A172 (cell line): ENCODE results near the gene RGS18. TPM values are rescaled to one million over a fixed set of nuclear protein-coding genes. Genes with fewer than 3 reads are reported as not detected.
"Not testable (repeated sequence)": the region's sequence is repeated elsewhere in the genome, so short reads cannot be mapped to it uniquely, and the experiment has no call there.

Experiments used
- DNase-seq: peaks from one replicate; pipeline ENCODE4 v3.0.0-alpha.2; 2015; ENCODE audit warnings: low spot score
- total RNA-seq: library from RNA; depleted of rRNA; stranded (reverse); fragments of >200 nt; shearing (Covaris generic); gene quantifications from 2 replicates; pipeline ENCODE4 v1.2.3, GENCODE V29; 2014; rRNA removed

RGS18 gene, protein sequence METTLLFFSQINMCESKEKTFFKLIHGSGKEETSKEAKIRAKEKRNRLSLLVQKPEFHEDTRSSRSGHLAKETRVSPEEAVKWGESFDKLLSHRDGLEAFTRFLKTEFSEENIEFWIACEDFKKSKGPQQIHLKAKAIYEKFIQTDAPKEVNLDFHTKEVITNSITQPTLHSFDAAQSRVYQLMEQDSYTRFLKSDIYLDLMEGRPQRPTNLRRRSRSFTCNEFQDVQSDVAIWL
- total RNA-seq: 0.19 and 0.26 TPM in 2 replicates

DNA sequence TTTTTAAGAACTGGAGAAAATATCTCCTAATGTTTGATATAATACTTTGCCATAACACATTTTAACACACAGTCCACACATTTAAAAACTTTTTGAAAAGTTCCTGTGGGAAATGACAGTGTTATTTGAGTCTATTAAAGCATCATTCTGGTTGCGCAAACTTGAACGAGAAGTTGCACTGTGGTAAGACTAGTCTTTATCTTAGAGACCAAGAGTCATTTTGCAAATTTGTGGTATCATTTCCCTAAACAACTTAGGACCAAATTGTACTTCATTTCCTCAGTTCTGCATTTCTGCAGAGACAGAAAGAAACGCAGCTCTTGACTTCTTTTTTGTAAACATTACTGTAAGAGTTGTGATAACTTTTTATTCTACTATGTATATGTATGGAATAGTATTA, at the start of gene RGS18:
RGS18 (plus strand) TSS at position 282 of the 400 bp plus-strand sequence. CDS start 176 bp downstream, outside the sequence.
- no peak for DNase-seq

DNA sequence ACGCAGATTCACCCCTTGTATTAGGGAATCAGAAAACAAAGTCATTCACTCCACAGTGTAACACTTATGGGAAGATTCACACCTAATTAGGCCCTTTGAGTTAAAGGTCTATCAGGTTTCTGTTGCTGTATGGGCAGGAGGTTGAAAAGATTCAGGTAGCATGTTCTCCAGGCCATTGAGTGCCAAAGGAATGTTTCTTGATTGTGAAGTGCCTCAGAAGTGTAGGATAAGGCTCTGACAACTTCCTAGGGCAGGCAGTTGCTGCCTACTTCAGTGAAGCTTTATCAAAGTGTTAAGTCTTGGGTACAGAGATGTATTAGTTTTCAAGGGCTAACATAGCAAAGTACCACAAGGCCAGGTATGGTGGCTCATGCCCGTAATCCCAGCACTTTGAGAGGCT, 48.7 kb upstream of the RGS18 start:
- DNase-seq: no peak

DNA sequence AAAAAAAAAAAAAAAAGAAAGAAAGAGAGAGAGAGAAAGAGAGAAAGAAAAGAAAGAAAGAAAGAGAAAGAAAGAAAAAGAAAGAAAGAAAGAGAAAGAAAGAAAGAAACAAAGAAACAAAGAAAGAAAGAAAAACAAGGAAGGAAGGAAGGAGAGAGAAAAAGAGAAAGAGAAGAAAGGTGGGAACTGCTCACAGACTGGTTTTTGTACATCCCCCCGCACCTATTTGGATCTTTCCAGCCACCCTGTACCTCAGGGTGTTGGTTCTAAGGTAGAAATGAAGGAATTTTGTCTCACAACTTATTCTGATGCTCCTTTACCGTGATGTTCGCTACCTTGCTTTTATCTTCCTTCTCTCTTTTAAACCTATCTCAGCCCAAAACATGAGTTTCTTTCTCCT, 43.3 kb upstream of the RGS18 start:
- no peak for DNase-seq

DNA sequence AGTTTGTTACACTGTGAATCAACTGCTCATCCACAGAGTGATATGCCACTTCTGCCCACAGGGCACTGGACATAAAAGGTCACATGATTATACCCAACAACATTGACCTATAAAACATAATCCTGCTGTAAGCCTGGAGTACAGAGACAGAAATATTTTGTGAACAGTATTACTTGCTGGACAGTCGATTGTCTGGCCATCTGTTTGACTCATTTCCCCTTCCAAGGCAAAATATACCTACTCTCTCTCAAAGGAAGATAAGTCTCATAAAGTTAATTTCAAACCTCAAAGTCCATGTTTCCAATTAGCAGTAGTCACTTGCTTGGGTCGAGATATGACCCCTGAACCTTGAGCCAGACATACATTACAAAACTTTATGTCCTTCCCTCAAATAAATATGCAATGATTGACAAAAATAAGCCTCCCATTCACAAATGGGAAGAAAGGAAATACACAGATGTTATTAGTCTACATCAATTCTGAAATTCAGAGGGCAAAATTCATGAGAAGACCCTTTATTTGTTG, 39.3 kb upstream of the RGS18 start:
- no peak for DNase-seq

DNA sequence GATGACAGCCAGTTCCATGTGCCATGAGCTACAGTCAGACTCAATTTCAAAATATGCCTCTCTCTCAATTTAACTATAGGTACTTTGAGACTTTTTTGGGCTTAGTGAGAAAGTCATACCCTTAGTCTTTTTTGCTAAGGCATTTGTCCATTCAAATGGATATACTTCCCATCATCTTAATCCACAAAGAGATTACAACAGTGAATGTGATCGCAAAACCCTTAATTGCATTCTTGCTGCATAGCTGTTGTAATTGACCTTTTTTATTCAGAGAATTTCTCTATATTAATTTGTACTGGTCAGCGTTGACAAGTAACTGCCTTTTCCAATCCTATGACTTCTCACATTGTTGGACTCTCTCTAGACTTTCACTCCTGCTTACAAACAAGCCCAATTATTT, 38.6 kb upstream of the RGS18 start:
- DNase-seq: no peak

DNA sequence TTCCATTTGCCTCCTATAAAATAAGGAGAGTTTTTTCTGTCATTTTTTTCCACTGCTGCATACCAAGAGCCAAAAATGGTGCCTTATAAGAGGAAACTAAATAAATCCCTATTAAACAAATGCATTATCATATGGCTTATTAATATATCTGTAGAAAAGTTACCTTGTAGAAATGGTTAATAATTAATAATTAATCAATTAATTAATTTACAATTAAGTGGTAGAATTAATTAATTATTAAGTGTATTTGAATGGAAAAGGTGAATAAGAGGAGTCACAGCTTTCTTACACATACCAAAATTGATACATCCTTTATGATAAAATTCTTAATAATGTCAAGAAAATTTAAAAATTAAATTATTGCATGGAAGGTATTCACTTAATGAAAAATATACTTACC, 35.6 kb upstream of the RGS18 start:
- no peak for DNase-seq

DNA sequence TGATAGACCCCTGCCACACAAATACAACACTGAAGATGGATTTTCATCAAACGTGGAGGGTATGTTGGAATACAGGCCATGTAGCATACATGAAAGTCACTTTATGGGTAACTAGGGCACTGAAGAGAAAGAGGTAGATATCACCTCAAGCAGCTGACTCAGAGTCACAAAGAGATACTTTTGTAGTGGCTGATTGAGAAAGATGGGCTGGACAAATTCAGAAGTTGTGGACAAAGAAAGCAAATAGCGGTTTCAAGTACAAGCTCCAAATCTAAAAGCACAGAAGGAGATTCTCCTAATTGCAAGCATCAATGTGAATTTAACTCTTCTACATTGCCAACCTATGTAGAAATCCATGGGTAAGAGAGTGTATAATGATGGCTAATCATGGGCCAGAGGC, 35.0 kb upstream of the RGS18 start:
- no peak for DNase-seq

DNA sequence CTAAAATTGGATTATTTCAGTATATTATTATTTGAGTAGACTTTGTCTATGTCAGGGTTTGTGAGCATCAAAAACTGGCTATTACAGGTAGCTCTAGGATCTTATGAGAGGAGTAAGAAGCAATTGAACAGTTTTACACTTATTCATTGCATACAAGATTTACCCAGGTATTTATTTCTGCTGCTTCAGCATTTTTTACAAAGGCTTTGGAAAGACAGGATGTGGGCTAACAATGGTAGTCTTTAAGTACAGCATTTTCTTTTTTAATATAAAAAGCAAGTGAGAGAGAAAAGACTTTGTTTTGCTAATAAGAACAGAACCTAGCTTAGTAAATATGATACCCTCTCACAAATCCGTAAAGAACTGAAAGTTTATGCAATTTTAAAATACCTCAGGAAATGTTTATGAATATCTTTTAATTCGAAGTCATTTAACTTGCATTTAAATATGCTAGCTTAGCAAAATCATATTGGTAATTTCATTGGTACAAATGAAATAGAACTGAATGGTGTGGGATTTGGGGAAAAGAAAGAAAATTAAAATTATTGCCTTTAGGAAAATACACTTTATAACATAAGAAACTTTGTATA, 32.1 kb upstream of the RGS18 start:
- no peak for DNase-seq

DNA sequence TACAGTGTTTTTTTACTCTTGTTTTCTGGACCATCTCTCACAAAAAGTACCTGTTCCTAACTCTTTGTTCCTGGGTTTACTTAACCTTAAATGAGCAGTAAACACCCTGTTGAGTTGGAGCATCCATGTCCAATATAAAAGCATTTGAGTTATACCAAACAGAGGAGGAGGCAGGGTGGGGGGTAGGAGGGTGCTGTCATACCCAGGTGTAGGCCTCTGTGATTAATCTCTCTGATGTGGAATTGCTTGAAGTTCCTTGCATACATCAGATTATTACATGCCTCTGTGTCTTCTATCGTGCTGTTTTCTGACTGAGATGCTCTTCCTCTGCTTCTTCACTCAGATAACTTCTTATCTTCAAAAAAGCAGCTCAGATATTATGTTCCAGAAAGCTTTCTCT, 28.1 kb upstream of the RGS18 start:
- no peak for DNase-seq

DNA sequence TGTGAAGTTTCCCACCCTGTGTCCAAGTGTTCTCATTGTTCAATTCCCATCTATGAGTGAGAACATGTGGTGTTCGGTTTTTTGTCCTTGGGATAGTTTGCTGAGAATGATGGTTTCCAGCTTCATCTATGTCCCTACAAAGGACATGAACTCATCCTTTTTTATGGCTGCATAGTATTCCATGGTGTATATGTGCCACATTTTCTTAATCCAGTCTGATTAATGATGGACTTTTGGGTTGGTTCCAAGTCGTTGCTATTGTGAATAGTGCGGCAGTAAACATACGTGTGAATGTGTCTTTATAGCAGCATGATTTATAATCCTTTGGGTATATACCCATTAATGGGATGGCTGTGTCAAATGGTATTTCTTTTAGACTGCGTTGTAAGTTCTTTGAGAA, 27.4 kb upstream of the RGS18 start:
- not testable (repeated sequence) for DNase-seq

DNA sequence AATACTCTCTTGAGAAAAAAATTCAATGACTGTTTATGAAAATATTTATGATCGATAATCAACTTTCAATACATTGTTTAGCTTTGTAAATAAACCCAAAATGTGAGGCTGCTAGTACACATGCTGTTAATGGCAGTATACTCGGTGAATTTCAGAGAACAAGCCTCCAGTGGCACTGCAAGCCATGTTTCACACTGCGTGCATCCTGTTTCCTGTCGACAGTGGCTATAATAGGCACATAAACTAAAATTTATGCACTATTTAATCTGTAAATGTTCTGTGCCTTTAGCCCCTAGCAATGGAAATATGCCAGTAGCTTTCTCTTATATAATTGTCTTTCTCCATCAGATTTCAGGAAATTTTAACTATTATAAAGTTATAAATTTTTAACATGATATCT, 26.3 kb upstream of the RGS18 start:
- no peak for DNase-seq

DNA sequence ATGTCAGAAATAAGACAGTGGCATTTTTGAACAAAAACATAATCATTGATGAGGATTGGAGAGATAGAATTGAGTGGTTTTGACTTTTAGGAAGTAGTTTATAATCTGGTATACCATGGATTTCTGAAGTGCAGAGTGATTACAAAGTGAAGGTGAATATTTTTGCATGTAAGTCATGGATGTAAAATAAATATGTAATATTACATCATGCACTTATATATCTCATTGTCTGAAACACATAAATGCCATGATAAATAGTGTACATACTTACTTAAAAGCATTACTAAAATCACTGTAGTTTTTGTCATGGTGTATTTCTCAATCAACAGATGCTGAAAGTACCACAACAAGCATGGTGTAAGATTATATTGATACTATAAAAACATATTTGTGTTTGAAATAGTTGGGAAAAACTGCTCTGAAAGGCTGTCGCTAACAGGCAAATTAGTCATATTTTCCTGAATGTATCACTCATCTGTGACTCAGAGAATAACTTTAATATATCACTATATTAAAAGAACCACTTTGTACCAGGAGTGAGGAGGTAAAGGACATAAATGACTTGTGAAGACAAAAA, 24.8 kb upstream of the RGS18 start:
- DNase-seq: peak; percentile 32

DNA sequence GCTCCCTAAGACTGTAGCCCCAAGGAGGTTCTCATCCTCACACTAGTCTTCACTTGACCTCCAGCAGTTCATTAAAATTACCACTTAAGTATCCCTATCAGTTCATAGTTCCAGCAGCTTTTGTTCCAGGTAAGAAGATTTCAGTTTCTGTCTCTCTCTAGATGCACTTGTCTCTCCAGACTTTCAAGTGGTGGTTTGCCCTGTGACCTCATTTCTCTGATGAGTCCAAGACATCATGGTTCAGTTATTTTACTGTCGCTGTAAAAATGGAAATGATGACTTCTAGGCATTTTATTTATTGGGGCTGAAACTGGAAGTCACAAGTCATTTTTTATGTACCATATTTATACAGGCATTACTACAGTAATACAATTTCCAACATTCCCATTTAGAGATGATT, 17.9 kb upstream of the RGS18 start:
- DNase-seq: peak; percentile 31

DNA sequence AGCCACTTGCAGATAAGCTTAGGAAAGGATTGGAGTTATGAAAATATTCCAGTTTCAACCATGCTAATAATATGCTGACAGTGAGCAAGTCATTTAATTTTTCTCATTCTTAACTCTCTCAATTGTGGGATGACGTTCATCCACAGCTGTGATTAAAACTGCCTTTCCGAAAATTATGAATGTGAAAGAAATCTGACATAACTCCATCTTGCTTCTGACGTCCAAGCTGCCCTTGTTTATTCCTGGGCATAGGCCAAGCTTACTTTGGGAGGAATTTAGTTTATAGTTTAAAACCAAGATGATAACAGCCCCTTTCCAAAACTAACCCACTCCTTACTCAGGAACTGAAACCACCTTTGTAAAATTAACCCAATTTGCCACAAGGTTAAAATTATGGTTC, 11.0 kb upstream of the RGS18 start:
- no peak for DNase-seq

DNA sequence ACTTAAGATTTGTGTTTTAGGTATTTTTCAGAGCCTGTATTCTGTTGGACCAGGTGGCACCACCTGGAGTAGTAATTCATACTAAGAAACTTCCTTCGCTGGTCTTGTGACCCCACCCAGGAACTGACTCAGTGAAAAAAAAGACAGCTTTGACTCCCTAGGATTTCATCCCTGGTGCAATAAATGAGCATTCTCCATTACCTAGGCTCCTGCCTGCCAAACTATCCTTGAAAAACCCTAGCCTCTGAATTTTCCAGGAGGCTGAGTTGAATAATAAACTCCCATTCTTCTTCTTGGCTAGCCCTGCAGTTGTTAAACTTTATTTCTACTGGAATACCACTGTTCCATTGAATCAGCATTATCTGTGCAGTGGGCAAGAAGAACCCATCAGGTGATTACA, 10.6 kb upstream of the RGS18 start:
- peak; percentile 64 for DNase-seq

DNA sequence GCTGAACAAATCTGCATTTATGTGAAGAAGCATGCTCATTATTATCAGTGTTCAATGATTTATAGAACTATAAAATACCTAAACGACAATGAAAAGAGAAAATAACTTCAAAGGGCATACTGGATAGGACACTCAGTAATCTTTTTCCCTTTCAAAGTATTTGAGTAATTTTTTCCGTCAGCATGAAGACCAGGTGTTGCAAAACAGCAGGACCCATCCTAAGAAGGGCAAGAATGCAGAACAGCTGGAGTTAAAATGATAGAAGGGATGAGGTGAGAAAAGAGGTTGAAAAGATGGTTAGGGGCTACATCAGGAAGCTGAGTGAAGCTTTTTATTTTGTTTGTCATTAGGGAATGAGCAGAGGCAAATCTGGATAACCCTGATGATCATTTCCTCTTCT, 7.1 kb upstream of the RGS18 start:
- DNase-seq: no peak

DNA sequence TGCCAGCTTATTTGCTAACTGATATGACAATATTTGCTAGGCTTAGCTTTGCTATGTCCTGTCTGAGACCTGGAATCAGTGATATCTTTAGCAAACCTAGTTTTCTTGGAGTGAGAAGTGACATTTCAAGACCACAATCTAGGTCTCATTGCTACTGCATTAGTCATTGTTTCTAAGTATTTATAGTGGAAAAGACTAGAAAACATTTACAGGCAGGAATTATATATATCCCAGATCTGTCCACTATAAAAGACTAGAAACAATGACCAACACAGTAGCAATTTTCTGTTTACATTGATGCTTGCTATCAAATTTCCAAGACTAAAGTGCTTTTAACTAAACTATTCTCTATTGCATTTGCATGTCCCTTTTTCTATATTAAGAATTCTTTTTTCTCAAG, 5.0 kb upstream of the RGS18 start:
- peak; percentile 79 for DNase-seq

DNA sequence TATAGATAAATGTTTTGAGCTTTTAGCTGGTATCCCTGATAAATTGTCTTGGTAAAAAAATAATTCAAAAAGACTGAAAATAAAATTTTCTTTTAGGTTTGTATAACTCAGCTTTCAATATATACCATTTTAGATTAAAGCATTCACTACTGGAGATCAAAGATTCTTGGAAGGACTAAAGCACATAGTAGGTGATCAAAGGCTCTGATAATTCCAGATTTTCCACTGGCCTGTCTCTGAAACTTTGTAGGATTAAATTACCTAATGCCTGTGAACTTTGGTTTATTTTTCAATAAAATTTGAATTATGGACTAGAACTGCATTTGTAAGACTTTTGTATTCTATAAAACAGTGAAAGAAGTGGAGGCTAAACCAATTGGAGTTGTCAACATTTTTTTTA, 1.2 kb upstream of the RGS18 start:
- no peak for DNase-seq

DNA sequence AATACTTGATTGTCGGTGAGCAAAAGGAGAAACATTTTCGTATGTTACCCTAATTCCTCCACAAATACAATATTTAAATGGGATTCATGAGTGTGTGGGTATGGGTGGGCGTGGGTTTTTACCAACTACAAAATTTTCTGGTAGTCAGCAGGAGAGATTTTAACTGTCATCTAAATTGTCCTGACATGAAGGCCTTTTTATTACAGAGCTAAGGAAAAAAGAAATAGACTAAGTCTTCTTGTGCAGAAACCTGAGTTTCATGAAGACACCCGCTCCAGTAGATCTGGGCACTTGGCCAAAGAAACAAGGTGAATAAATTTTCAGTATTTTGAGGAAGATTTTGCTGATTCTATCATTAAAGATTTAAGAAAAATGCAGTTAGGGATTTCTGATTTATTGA, 752 bp downstream of the RGS18 start:
- no peak for DNase-seq

DNA sequence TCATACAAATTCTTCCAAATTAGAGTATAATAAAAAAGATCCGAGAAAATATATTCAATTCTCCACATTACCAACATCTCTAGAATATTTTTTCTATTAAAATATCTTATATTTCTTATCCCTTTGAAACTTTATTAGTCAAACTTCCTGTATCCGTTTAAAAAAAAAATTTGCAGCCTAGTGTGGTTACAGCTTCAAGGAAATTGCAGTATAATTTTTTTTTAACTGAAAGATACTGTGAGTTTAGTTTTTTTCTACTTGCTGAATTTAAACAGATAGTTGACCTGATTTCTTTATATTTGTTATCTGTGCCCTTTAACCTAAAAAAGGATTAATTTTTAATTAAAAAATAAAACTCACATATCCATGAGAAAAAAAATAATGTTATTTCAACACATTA, 1.5 kb downstream of the RGS18 start:
- DNase-seq: no peak

DNA sequence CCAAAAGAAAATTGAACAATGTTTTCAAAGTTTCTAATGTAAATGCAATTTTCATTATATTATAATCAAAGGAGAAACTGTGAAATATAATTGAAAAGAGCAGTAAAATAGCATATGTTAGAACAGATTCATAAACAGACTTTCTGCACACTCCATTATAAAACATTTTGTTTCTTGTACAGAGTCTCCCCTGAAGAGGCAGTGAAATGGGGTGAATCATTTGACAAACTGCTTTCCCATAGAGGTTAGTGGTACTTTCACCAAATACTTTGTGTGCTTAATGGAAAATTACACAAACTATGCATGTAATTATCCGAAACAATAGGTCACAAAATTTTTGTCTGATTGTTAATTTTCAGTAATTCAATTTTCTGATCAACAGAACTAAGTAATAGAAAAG, 1.9 kb downstream of the RGS18 start:
- no peak for DNase-seq

DNA sequence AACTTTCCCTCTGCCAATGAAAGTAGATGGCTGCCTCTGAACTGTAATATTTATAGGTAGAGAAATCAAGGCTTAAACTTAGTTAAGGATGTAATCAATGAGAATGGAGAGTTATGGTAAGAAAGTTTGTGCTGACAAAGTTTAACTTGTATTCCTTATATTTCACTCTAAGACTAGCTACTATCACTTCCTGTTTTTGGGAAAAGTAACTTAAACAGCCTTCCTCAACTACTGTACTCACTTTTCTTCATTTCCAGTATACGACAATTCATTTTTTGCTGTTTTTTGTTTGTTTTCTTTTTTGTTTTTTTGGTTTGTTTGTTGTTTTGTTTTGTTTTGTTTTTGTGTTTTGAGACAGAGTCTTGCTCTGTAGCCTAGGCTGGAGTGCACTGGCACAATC, 3.7 kb downstream of the RGS18 start:
- DNase-seq: no peak

DNA sequence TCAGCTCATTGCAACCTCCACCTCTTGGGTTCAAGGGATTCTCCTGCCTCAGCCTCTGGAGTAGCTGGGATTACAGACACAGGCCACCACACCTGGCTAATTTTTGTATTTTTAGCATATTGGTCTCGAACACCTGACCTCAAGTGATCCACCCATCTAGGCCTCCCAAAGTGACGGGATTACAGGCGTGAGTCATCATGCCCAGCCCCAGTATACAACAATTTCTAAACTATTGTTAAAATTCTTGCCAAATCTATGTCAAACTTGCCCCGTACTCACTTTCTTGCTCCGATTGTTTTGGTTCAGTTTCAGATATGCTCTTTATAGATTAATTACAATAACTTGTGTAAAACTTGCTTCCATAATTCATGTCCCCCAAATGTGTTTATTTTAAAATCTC, 4.1 kb downstream of the RGS18 start:
- no peak for DNase-seq
